Measurements from ENCODE around the gene CAPN5.

Gene CAPN5

DNA sequence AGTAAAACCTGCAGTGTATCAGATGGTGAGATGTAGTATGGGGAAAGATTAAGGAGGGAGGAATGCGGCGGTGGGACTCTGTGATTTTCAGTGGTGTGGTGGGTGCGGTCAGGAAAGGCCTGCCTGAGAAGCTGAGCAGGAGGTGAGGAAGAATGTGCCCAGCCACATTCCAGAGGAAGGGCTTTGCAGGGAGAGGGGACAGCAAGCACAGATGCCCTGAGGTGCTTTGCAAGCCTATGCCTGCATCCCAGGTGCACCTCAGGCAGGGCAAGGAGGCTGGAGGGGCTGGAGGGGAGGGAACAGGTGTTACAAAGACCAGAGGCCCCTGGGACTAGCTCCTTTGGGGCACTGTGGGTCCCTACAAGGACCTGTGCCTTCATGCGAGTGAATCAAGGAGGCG is 103.3 kb downstream of the CAPN5 start:
- DNase-seq (ENCODE audit: low read depth in 2 of 2), result no peak

DNA sequence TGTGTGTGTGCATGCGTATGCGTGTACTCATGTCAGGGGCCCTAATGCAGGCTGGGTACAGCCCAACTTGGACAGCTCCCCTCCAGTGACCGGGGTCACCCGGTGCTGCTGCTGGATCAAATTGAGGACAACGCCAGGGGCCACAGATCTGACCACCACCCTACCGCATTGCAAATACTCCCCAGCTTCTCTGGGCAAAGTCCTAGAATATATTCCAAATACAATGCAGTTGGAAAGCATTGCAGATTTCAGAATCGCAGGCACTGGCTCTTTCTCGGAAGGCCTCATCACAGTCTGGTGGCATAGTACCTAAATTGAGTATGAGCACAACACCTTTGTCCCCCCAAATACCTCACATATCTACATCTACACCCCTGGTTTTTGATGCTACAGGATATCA is 104.5 kb downstream of the CAPN5 start:
- DNase-seq (ENCODE audit: low read depth in 2 of 2), result no peak

DNA sequence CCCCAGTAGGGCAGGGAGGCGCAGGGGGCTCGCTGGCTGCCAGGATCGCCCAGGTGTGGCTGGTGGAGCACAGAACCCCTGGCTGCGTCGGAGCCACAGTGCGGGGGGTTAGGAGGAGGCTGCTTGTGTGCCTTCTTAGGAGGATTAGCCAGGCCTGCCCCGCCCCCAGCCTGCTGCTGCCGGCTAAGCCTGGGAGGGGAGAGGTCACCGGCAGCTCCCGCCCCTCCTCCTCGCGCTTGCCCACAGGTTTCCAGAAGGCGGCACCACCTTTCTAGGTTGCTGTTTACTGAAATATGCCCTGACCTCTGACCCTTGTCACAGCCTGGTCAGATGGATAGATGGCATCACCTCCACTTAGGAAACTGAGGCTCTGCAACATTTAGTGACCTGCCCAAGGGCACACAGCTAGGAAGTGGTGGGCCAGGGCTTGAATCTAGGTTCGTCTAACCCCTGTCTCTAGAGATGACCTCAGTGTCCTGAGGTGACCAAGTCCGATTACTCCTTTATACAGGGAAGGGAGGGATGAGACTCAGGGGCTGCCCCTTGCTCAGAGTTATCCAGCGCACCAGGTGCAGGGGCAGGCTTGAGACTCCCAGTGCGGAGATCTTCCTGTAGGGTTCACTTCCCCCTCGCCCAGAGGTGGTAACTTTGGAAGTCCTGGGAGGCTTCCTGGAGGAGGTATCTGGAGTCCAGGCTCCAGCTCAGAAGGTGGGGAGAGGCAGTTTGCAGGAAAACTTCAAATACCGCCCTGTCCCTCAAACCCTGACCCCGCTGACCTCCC is 105.3 kb downstream of the CAPN5 start:
- DNase-seq (ENCODE audit: low read depth in 2 of 2), result no peak

DNA sequence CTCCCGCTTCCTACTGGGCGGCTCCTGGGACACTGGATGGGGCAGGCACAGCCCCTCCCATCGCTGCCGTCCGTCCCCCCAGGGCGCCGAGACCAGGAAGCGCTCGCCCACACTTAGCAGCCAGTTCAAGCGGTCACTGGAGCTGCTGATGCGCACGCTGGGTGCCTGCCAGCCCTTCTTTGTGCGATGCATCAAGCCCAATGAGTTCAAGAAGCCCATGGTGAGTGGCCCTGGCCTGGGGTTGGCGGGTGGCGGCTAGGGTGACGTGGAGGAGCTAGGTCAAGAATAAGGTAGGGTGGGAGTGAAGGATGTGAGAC is 105.9 kb downstream of the CAPN5 start:
- DNase-seq (ENCODE audit: low read depth in 2 of 2), result no peak

DNA sequence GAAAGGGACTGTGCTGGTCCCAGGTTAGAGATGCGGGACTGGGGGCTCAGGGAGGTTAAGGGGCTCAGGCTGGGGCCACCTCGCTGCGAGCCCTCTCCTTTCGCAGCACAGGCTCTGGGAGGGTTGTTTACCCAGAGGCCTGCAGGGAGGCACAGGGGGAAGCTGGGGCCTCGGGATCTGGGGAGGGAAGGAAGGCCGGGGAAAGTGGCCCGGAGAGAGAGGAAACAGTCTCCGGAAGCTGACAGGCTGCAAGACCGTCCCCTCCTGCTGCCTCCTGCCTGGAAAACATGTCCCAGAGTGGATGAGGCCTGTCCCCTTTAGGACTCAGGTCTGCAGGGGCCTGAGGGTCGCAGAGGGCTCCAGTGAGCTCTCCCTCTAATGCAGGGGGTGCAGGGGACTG is 106.7 kb downstream of the CAPN5 start:
- no peak for DNase-seq (ENCODE audit: low read depth in 2 of 2)

DNA sequence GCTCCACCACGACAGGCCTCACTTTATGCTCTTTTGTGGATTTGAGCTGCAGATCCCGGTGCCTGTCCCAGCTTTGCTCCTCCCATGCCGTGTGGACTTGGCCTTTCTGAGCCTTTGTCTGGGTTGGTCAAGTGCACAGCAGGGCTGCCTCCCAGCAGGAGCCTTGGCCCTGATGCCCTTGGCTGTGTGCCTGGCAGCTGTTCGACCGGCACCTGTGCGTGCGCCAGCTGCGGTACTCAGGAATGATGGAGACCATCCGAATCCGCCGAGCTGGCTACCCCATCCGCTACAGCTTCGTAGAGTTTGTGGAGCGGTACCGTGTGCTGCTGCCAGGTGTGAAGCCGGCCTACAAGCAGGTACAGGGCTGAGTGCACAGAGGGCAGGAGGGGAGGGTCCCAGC is 107.8 kb downstream of the CAPN5 start:
- no peak for DNase-seq (ENCODE audit: low read depth in 2 of 2)

DNA sequence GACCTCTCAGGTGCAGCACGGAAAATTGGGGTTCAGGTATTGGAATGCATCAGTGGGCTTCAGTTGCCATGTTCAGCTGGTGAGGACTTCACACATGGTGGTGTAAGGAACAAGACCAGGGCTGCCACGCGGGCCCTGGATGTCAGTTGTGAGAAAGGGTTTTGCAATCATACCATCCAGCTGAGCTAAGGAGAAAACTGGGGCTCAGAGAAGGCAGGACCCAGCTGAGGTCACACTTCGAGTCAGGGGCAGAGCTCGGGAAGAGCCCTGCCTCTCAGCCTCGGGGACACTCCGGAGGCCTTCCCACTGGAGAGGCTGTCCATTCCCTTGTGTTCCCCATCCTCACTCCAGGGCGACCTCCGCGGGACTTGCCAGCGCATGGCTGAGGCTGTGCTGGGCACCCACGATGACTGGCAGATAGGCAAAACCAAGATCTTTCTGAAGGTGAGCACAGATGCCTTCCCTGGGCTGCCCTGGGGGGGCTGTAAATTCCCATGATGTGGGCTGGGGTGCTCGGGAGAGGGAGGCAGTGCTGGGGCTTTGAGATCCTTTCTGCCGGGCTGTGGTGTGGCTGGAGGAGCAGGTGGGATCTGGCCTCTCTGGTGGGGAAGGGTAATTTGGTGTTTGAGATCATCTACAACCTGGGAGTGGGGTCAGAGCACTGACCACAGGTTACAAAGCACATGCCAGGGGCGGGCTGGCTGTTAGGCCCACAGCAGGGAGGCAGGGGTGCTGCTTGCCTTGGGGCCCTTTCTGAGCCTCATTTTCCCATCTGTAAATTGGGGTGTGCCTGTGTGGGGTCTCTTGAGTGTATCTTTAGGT is 108.5 kb downstream of the CAPN5 start:
- no peak for DNase-seq (ENCODE audit: low read depth in 2 of 2)

All from stimulated activated CD8-positive, alpha-beta memory T cell treated with anti-CD3 and anti-CD28 coated beads, Interleukin-7, amount 100 ng/mL, for 1 hour (primary cell).